ENCODE data around the gene MYH10.
"Not testable (repeated sequence)": the region's sequence is repeated elsewhere in the genome, so short reads cannot be mapped to it uniquely, and the experiment has no call there.

The MYH10 gene

DNA sequence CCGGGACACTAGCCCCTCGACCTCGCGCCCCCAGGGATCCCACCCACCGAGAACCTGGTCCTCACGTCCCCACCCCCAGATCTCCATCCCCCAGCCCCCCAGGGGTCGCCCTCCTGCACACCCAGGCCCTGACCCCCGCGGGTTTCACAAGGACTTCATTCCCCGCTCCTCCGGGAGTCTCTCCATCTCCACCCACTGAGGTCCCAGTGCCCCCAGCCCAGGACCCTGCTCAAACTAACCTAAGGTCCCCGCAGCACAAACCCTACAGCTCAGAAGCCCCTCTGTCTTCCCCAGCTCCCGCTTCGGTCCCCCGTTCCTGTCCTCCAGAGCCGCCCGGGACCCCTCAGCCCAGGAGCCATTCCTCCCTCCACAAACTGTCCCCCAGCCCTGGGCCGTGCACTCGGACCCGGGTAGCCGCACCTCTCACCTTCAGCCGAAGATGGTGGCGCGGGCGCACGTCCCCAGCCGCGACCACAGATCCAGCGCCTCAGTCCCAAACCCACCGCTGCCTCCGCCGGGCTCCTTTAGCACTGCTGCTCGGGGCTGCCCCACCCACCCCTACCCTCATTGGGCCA is at the start of gene MYH10:
MYH10 (minus strand) TSS at position 499 of the 575 bp plus-strand sequence. CDS start 7,479 bp downstream, outside the sequence.
- no peak for DNase-seq

DNA sequence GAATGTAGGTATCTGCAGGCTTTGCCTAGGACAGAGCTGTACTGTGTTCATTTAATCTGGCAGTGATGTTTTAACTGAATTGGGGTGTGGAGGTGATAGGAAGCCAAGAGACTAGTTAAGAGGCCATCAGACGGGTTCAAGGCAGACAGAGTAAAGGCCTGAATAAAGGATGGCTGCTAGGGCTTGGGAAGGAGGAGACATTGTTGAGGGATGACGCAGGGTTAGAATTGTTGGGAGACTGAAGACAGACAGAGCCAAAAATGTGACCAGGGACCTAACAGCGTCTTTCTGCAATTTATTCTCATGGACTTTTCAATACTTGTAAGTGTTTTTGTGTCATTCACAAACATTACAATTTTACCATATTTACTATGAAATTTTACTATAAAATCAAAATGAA is 48.6 kb upstream of the MYH10 start:
- no peak for DNase-seq

DNA sequence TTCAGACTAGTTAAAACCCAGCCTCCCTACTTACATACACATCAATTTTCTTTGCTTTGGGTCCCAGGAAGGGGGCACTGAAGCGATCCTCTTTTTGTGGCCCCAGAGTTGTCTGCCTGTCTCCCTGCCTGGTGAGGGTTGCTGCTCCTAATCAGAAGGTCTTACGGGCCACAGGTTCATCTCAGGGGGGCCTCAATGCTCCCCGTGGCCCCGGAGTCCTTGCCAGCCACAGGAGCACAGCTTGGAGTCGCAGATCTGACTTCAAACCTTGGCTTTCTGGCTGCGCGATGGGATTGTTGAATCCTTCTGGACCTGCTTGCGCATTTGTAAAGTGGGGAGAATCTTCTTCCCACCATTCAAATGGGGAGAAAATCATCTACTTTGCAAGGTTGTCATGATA is 44.8 kb upstream of the MYH10 start:
- no peak for DNase-seq

DNA sequence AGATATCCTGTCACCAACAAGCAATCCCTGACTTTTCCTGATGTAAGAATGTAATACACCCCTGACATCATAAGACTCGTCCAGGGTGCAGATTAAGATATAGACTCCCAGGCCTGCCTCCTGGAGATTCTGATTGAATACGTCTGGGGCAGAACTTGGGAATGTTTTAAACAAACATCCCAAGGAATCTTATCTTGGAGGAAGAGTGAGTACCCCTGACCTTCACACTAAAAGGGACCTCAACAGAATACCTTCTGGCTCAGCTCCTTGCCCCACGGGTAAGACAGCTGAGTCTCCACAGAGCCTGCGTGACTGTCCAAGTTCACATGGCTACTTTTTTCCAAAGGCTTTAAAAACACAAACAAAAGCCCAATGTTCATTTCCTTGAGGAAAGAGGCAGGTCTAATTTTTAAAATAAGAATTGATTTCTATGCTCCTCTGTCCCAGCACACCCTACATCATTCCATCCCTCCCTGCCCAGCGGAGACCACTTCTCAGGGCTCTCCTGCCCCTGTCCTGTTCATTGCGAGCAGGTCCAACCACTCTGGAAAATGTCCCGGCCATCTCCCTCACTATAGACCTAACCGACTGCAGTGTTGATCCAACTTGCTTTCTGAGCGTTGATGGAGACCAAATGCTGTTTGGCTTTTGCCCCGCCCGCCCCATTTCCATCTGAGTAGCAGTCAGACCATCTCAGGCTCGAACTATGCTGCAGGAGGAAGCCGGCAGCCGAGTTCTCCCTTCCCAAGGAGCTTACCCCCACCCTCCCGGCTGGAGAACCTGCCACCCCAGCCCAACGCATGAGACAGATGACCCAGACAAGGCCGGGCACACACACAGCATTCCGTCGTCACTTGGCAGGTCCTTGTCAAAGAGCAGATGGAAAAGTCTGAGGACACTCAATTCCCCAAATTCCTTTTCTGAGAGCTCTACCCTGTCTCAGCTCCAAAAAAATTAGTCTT is 44.1 kb upstream of the MYH10 start:
- DNase-seq: no peak

DNA sequence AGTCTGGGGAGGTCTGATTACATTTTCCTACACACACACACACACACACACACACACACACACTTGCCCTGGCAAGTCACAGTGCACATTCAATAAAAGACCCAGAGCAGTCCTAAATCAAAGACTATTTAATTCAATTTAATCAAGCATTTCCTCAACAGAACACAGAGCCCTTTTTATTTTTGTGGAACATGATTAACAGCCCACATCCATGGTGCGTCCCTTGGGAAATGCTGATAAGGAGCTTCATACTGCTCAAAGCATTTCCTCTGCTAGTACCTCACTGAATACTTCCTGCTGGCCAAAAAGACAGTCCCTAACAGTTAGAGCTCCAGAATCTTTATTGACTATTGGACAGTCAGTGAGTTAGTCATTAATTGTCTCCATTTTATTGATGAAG is 43.1 kb upstream of the MYH10 start:
- no peak for DNase-seq

DNA sequence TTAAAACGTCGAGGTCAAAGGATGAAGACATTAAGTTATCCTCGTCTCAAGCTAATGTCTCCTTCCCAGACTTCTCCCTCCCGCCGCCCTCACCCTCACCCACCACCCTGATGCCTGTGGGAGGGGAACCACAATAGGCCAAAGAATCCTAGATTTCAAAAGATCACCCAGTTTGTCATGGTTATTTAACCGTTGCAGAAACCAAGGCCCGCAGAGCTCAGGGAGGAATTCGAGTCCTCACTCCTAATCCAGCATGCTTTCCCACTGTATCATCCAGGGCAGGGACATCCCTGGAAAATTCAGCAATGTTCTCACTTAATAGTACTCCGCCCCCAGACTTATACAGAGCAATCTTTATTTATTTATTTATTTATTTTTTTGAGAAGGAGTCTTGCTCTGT is 41.8 kb upstream of the MYH10 start:
- no peak for DNase-seq

DNA sequence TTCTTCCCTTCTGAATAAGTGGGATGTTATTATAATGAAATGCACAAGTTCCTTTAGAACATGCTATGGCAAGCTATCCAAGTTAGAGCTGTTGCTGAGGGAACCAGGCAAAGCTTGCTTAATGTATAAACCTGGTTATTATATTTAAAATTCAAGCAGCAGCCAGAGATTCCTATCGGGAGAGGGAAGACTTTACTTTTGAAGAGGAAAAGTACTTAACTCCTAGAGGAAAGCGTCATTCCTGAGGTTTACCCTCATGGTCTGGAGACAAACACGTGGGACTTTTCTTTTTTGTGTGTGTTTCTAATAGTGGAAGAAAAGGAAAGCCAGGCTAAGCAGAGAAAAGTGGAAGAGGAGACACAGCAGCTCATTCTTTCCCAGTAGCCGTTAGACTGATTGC is 39.9 kb upstream of the MYH10 start:
- no peak for DNase-seq

DNA sequence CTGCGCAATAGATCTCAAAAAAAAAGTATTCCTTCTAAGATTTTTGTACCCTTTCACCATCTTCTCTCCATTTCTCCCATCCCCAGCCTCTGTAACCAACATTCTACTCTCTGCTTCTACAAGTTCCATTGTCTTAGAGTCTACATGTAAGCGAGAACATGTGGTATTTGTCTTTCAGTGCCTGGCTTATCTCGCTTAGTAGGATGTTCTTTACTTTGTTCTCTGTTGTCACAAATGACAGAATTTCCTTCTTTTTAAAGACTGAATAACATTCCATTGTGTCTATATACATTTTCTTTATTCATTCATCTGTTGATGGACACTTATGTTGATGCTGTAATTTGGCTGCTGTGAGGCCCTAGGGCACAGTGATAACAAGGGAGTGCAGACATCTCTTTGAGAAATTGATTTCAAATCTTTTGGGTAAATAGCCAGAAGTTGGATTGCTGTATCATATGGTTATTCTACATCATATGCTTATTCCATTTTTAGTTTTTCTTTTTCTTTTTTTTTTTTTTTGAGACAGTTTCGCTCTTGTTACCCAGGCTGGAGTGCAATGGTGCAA is 37.7 kb upstream of the MYH10 start:
- no peak for DNase-seq

DNA sequence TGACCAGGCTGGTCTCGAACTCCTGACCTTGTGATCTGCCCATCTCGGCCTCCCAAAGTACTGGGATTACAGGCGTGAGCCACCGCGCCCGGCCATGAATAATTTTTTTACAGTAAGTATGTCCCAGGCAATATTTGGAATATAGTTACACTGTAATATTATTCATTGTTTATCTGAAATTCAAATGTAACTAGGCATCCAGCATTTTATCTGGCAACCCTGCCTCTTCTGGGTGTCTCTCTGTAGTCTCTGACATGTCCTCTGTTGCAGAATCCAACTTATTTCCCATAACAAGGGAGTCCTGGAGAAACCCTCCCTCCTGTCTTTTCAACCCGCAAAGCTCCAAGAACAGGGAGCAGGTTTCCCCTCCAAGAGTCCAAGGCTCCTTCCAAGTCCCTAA is 36.9 kb upstream of the MYH10 start:
- no peak for DNase-seq

DNA sequence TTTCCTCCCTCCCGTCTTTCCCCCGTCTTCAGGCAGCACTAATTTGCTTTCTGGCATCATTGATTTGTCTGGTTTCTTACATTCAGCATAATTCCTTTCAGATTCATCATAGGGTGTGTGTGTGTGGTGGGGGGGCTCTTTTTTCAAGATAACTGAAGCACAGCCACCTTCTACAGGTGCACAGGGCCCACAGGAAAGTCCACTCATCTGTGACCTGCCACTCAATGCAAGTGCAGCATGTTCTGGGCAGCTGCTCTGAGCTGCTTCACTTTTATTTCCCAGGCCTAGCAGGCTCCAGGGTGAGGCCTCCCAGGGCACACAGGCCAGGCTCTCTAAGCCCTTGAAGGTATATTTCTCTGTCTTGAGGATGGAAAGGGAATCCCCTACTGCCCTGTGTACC is 35.2 kb upstream of the MYH10 start:
- no peak for DNase-seq

DNA sequence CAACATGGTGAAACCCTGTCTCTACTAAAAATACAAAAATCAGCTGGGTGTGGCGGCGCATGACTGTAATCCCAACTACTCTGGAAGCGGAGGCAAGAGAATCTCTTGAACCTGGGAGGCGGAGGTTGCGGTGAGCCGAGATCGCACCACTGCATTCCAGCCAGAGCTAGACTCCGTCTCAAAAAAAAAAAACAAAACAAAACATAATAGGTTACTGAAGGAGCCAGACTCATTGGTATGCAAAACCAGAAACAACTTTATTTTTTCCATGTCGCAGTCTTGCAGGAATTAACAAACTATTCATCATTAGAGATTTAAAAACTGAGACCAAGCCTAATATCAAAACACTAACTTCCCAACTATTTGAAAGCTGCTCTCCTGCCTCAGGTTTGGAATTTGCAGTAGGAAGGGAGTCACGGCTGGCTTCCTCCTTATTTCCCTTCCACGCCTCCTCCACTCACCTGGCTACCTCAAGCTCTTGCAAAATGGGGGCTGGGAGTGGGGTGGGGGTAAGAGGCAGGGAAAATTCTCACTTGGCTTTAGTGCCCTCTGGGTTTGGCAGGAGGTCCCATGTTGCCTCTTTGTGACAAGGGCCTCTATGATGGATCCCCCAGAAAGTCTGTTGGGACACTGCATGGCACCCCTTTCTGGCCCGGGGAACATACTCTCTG is 34.1 kb upstream of the MYH10 start:
- DNase-seq: no peak

DNA sequence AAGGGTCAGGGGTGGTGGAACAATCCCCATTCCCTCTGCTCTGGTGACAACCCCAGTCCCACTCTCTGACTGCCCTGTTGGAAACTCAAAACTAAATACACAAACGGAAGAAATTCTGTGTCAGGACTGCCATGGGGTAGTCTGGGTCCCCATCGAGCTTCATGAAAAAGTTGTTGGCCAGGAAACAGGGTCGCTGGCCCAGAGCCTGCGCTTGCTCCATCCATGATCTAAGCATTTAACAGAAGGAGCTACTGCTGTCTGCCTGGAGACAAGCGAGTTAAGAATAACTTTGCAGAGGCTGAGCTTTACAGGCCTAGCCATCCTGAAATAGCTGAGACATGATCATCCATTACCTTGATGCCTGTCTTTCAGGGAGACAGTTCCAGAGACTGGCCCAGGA is 32.4 kb upstream of the MYH10 start:
- no peak for DNase-seq

DNA sequence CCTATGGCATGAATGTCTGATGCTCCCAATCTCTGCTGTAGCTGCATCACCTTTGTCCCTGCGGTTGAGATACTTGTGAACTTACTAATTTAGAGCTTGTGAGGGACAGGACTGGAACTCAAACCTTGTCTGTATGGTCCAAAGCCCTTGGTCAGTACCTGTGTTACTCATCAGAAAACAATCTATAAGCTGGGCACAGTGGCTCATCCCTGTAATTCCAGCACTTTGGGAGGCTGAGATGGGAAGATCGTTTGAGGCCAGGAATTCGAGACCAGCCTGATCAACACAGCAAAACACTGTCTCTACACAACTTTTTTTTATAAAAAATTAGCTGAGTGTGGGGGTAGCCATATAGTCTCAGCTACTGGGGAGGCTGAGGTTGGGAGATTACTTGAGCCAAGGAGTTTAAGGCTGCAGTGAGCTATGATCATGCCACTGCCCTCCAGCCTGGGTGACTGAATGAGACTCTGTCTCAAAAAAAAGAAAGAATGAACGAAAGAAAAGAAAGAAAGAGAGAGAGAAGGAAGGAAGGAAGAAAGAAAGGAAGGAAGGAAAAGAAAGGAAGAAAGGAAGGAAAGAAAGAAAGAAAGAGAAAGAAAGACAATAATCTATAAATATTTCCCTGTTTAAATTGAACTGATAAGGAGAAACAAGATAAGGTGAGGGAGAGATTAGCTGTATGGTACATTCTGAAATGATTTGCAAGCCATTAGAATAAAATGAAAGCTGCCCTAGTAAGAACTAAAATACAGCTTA is 31.7 kb upstream of the MYH10 start:
- no peak for DNase-seq

DNA sequence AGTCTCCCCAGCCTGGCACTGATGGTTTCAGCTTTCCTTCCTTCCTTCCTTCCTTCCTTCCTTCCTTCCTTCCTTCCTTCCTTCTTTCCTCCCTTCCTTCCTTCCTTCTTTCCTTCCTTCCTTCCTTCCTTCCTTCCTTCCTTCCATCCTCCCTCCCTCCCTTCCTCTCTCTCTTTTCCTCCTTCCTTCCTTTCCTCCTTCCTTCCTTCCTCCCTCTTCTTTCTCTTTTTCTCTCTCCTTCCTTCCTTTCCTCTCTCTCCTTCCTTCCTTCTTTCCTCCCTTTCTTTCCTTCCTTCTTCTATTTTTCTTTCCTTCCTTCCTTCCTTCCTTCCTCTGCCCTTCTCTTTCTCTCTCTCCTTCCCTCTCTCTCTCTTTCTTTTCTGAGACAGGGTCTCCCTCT is 30.2 kb upstream of the MYH10 start:
- DNase-seq: not testable (repeated sequence)

DNA sequence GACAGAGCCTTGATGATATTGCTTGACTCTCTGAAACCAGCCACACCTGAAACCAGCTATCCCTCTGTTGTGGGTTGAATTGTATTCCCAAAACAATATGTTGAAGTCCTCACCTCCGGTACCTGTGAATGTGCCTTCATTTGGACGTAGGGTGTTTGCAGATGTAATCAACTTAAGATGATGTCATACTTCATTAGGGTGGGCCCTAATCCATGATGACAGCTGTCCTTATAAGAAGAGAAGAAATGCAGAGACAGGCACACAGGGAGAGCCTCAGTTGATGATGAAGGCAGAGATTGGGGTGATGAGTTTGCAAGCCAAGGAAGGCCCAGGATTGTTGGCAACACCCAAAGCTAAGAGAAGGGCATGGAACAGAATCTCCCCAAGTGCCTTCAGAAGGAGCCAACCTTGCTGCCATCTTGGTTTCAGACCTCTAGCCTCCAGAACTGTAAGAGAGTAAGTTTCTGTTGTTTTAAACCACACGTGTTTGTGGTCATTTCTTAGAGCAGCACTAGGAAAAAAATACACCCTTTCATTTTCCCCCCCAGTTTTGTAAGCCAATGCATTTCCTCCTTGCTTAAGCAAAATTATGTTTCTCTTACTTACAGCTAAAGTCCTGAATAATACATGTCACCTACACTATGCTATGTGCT is 29.4 kb upstream of the MYH10 start:
- DNase-seq: no peak

DNA sequence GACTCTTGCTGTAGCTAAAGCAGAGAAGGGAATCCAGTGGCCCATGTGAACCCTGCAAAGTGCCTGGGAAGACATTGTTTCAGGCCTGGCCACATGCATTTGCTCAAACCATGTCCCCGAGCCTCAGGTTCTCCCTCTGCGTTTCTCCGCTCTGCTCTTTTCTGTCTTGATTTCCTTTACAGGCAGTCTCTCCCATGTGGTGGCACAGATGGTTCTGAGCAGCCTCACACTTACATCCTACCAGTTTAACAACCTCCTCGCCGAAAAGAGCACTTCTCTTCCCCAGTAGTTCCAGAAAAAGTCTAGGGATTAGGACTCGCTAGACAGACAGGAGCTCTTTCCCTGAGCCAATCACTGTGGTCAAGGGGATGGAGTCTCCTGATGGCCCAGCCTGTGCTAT is 28.3 kb upstream of the MYH10 start:
- no peak for DNase-seq

DNA sequence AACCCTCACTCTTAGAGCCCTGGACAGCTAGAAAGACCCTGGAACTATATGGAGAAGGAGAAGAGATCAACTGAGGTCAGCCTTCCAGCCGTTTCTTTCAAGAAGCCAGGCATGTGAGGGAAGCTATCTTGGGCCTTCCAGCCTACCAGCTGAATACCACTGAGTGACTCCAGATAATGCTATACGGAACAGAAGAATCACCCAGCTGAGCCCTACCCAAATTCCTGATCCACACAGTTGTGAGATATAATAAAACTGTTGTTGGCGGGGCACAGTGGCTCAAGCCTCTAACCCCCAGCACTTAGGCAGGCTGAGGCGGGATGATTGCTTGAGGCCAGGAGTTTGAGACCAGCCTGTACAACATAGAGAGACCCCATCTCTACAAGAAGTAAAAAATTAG is 26.2 kb upstream of the MYH10 start:
- no peak for DNase-seq

DNA sequence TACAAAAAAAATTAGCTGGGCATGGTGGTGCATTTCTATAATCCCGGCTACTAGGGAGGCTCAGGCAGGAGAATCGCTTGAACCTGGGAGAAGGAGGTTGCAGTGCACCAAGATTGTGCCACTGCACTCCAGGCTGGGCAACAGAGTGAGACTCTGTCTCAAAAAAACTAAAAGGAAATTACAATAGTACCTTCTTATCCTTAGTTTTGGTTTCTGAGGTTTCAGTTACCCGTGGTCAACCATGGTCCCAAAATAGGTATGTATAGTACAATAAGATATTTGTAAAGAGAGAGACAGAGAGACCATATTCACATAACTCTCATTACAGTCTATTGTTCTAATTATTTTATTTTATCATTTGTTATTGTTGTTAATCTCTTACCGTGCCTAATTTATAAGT is 24.3 kb upstream of the MYH10 start:
- DNase-seq: no peak

DNA sequence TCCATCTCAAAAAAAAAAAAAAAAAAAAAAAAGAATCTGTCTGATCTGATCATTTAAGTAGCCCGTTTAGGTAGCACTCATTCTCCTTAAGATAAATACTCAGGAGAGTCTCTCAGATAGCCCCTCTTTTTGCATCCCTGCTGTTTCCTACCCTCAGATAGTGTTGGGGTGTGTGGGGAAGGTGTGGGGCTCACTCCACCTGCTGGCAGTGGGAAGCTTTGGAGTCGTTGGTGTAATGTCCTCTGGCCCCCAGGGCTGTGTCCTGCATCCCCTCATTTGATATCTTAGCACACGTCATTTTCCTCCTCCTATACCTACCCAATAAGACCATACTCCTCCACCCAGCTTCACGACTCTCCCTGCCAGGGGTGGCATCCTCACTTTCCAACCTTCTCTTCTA is 20.5 kb upstream of the MYH10 start:
- DNase-seq: no peak

DNA sequence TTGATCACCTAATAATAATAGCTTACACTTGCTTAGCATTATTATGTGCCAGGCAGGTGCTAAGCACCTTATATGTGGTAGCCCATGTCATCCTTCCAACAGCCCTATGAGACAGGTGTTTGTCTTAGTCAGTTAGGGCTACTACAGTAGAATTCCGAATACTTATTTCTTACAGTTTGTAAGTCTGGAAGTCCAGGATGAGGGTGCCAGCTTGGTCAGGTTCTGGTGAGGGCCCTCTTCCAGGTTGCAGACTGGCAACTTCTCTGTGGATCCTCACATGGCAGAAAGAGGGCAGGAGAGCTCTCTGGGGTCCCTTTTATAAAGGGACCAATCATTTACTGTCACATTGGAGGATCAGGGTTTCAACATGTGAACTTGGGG is 19.6 kb upstream of the MYH10 start:
- DNase-seq: no peak

DNA sequence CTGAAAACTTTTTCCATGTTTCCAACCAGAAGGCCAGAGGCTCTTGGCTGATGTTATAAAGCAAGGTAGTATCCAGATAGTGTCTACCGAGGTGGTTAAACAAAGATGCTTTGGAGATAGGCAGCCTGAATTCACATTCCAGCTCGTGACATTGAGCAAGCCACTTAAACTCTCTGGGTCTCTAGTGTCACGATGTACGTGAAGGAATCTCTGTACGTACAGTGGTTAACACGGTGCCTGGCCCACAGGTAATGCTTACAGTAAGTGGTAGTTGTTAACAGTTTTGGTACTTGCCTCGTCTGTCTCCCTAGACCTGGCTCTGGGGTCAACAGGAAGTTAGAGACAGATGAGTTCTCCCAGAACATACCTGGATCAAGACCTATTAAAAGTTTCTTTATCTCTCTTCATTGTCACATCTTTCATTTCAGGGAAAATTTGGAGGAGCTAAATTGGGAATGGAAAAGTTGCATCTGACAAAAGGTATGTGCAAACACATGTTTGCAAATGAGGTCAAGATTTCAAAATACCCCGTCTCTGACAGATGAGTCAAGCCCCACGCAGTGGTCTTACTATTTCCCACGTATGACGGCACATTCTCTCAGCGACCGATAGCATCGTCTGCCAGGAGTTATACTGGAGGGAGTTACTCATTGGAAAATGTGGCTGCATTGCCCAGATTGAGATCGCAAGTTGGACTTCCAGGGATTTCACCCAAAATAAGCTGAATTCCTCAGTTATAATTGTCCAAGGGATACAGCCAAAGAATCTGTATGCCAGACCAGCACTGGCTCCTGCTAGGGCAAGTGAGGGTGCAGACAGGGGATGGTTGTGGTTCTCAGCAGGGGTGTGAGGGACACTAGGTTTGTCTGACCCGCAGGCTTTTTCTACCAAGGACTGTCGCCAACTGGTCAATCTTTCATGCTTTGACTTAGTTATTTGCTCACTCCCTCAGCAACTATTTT is 18.9 kb upstream of the MYH10 start:
- DNase-seq: no peak
